HepG2 (cell line): ENCODE results near the gene ABCC8. TPM values are rescaled to one million over a fixed set of nuclear protein-coding genes. Genes with fewer than 3 reads are reported as not detected.

Source experiments
- CC2D1A ChIP-seq: sonication (generic); formaldehyde crosslinking; IDR thresholded peaks from 2 replicates; pipeline ENCODE4 v1.8.1; 2023; ENCODE audit warnings: mild to moderate bottlenecking, missing genetic modification reagents
- CCDC6 ChIP-seq: sonication (generic); formaldehyde crosslinking; IDR thresholded peaks from 2 replicates; pipeline ENCODE4 v1.8.1; 2022; ENCODE audit warnings: mild to moderate bottlenecking, missing genetic modification reagents, moderate library complexity
- E2F2 ChIP-seq: sonication (generic); formaldehyde crosslinking; IDR thresholded peaks from 2 replicates; pipeline ENCODE4 v1.4.0; 2020; ENCODE audit warnings: missing genetic modification reagents, borderline replicate concordance
- ELK4 ChIP-seq: sonication (generic); formaldehyde crosslinking; IDR thresholded peaks from 2 replicates; pipeline ENCODE4 v1.9.0; 2021; ENCODE audit warnings: missing genetic modification reagents, borderline replicate concordance
- FOXA3 ChIP-seq: IDR thresholded peaks from 2 replicates; pipeline ENCODE4 v1.6.1; 2016; ENCODE audit warnings: missing genetic modification reagents, missing compliant biosample characterization
- KDM2A ChIP-seq: sonication (generic); formaldehyde crosslinking; IDR thresholded peaks from 2 replicates; pipeline ENCODE4 v1.4.0; 2020; ENCODE audit warnings: low read depth, missing genetic modification reagents, borderline replicate concordance
- KDM5A ChIP-seq: fragments of 200-600 bp; sonication (generic); IDR thresholded peaks from 2 replicates; pipeline ENCODE4 v1.7.0; 2018; ENCODE audit warnings: antibody characterized with exemption, mild to moderate bottlenecking, low read length, borderline replicate concordance
- KMT2B ChIP-seq: IDR thresholded peaks from 2 replicates; pipeline ENCODE4 v1.6.1; 2016; ENCODE audit warnings: missing genetic modification reagents, missing compliant biosample characterization
- MAFF ChIP-seq: IDR thresholded peaks from 2 replicates; pipeline ENCODE4 v1.6.1; 2011; ENCODE audit warnings: low read depth, low read length, improper control_type of control experiment
- MATR3 ChIP-seq: sonication (generic); formaldehyde crosslinking; IDR thresholded peaks from 2 replicates; pipeline ENCODE4 v1.4.0; 2020; ENCODE audit warnings: missing genetic modification reagents
- MEIS2 ChIP-seq: sonication (generic); formaldehyde crosslinking; IDR thresholded peaks from 2 replicates; pipeline ENCODE4 v1.9.0; 2021; ENCODE audit warnings: mild to moderate bottlenecking, missing genetic modification reagents
- MTA3 ChIP-seq: sonication (generic); formaldehyde crosslinking; IDR thresholded peaks from 2 replicates; pipeline ENCODE4 v1.4.0; 2020; ENCODE audit warnings: missing genetic modification reagents
- SNAPC2 ChIP-seq: sonication (generic); formaldehyde crosslinking; IDR thresholded peaks from 2 replicates; pipeline ENCODE4 v1.8.1; 2022; ENCODE audit warnings: mild to moderate bottlenecking, missing genetic modification reagents
- SNRNP70 ChIP-seq: fragments of 200-400 bp; formaldehyde crosslinking; IDR thresholded peaks from 2 replicates; pipeline ENCODE4 v1.6.1; 2017; ENCODE audit warnings: mild to moderate bottlenecking, low read depth, low read length, moderate library complexity
- SP140L ChIP-seq: sonication (generic); formaldehyde crosslinking; IDR thresholded peaks from 2 replicates; pipeline ENCODE4 v1.4.0; 2020; ENCODE audit warnings: missing genetic modification reagents, borderline replicate concordance
- TBL1XR1 ChIP-seq: fragments of 150-350 bp; IDR thresholded peaks from 2 replicates; pipeline ENCODE4 v1.6.1; 2014; ENCODE audit warnings: borderline replicate concordance, low read length; ENCODE audit not compliant: partially characterized antibody
- ZFP41 ChIP-seq: sonication (generic); formaldehyde crosslinking; IDR thresholded peaks from 2 replicates; pipeline ENCODE4 v1.4.0; 2020; ENCODE audit warnings: mild to moderate bottlenecking, missing genetic modification reagents, borderline replicate concordance
- ZNF296 ChIP-seq: sonication (generic); formaldehyde crosslinking; conservative IDR thresholded peaks from 2 replicates; pipeline ENCODE4 v1.5.0; 2020; ENCODE audit warnings: mild to moderate bottlenecking, missing genetic modification reagents
- ZNF484 ChIP-seq: sonication (generic); formaldehyde crosslinking; IDR thresholded peaks from 2 replicates; pipeline ENCODE4 v1.5.1; 2020; ENCODE audit warnings: mild to moderate bottlenecking, low read depth, missing genetic modification reagents, borderline replicate concordance
- ZNF546 ChIP-seq: sonication (generic); formaldehyde crosslinking; conservative IDR thresholded peaks from 2 replicates; pipeline ENCODE4 v1.8.1; 2023; ENCODE audit warnings: mild to moderate bottlenecking, missing genetic modification reagents
- ZNF552 ChIP-seq: sonication (generic); formaldehyde crosslinking; IDR thresholded peaks from 2 replicates; pipeline ENCODE4 v1.9.0; 2022; ENCODE audit warnings: missing genetic modification reagents, mild to moderate bottlenecking, borderline replicate concordance
- ZNF597 ChIP-seq: sonication (generic); formaldehyde crosslinking; IDR thresholded peaks from 2 replicates; pipeline ENCODE4 v1.5.0; 2020; ENCODE audit warnings: missing genetic modification reagents
- ZNF616 ChIP-seq: sonication (generic); formaldehyde crosslinking; IDR thresholded peaks from 2 replicates; pipeline ENCODE4 v1.5.0; 2020; ENCODE audit warnings: low read depth, mild to moderate bottlenecking, missing genetic modification reagents
- ZNF709 ChIP-seq: sonication (generic); formaldehyde crosslinking; IDR thresholded peaks from 2 replicates; pipeline ENCODE4 v1.5.0; 2020; ENCODE audit warnings: mild to moderate bottlenecking, missing genetic modification reagents
- polyA plus RNA-seq, 8 experiments: library from polyadenylated mRNA; depleted of rRNA in 3 of 8; stranded (reverse) in 7 of 8; unstranded in 1 of 8; fragments of >200 nt; fragmentation: Illumina TruSeq in 4 of 8; extraction: Trizol in 4 of 8; gene quantifications; 2 replicates each; pipeline versions ENCODE4 v1.2.1 to v1.2.3, GENCODE V29; 2011 to 2016; ENCODE audit warnings: low read depth in 4 of 8, missing spikeins in 1 of 8, mixed read lengths in 1 of 8; ENCODE audit not compliant: insufficient read depth in 1 of 8
- total RNA-seq, 5 experiments: library from RNA; depleted of rRNA; stranded (reverse); fragments of >200 nt; fragmentation: Illumina TruSeq; extraction: Trizol; gene quantifications; 2 replicates each; pipeline ENCODE4 v1.2.3, GENCODE V29; 2016; ENCODE audit warnings: low read depth in 1 of 5
- TF ChIP-seq, protein P1 (sequence below): sonication (generic); formaldehyde crosslinking; IDR thresholded peaks from 2 replicates; pipeline ENCODE4 v1.4.0; 2020; ENCODE audit warnings: missing genetic modification reagents

The ABCC8 gene
- total and polyA plus RNA-seq, 2 of the 13 experiments (the other 11 are each of a cell fraction or from before 2014, with no cell fraction given): not detected

- TF ChIP-seq E2F2 (CRISPR knock-in tag): no peak
- TF ChIP-seq FOXA3: peak; percentile 45
- peak; percentile 82 for TF ChIP-seq KMT2B
- no peak for TF ChIP-seq MTA3 (CRISPR knock-in tag)
- TF ChIP-seq ZNF616 (CRISPR knock-in tag): peak; percentile 87; the same call in 1 of the 2 replicates
- no peak for TF ChIP-seq MATR3 (CRISPR knock-in tag)
- TF ChIP-seq, protein P1, sequence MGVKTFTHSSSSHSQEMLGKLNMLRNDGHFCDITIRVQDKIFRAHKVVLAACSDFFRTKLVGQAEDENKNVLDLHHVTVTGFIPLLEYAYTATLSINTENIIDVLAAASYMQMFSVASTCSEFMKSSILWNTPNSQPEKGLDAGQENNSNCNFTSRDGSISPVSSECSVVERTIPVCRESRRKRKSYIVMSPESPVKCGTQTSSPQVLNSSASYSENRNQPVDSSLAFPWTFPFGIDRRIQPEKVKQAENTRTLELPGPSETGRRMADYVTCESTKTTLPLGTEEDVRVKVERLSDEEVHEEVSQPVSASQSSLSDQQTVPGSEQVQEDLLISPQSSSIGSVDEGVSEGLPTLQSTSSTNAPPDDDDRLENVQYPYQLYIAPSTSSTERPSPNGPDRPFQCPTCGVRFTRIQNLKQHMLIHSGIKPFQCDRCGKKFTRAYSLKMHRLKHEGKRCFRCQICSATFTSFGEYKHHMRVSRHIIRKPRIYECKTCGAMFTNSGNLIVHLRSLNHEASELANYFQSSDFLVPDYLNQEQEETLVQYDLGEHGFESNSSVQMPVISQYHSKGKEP (CRISPR knock-in tag): no peak
- TF ChIP-seq KDM5A: 0 out of 2 replicates have a peak, but pooled peaks have one; percentile 33
- TF ChIP-seq MEIS2 (CRISPR knock-in tag): peak; percentile 46; the same call in 1 of the 2 replicates
- peak; percentile 57; the same call in 1 of the 2 replicates for TF ChIP-seq CCDC6 (CRISPR knock-in tag)
- TF ChIP-seq ZNF484 (CRISPR knock-in tag): no peak
- TF ChIP-seq SNRNP70: no peak
- TF ChIP-seq ELK4: no peak
- 0 out of 2 replicates have a peak, but pooled peaks have one; percentile 9 for TF ChIP-seq ZNF546 (CRISPR knock-in tag)
- TF ChIP-seq ZNF597 (CRISPR knock-in tag): no peak
- no peak; the same call in 1 of the 2 replicates for TF ChIP-seq ZFP41
- peak; percentile 16; the same call in 1 of the 2 replicates for TF ChIP-seq ZNF296 (CRISPR knock-in tag)
- TF ChIP-seq CC2D1A (CRISPR knock-in tag): no peak
- no peak; the same call in 1 of the 2 replicates for TF ChIP-seq SNAPC2 (CRISPR knock-in tag)
- no peak for TF ChIP-seq SP140L (CRISPR knock-in tag)
- TF ChIP-seq MAFF: no peak
- TF ChIP-seq KDM2A (CRISPR knock-in tag): peak; percentile 89; the same call in 1 of the 2 replicates
- TF ChIP-seq ZNF709: peak; percentile 14; the same call in 1 of the 2 replicates
- TF ChIP-seq ZNF552 (CRISPR knock-in tag): peak; percentile 82
- no peak for TF ChIP-seq TBL1XR1
Observed at GRCh38 chr11:17352950-17353820, 123.5 kb downstream of the ABCC8 start (continued).
